ENCODE results near the gene KPNA3.

KPNA3 gene

GRCh38 chr13:49652355-49653305 lies 139.9 kb downstream of the KPNA3 start:
- H3K4me2 ChIP-seq (ENCODE audit: low read length): no peak overlapping the region
- TF ChIP-seq CTCF (IDR thresholded peaks at IDR 0.05; ENCODE audit: low read depth, low read length, poor library complexity, severe bottlenecking) (peak; percentile 46), EZH2phosphoT487 (IDR thresholded peaks at IDR 0.05; ENCODE audit: borderline replicate concordance, low read length) (no peak)
- no peak overlapping the region for H3K4me3 ChIP-seq (ENCODE audit: low read length)

GRCh38 chr13:49651570-49652354 lies 140.7 kb downstream of the KPNA3 start:
- no peaks in the 10 kb centered on the region for H3K36me3 ChIP-seq (ENCODE audit: control insufficient read depth, low read length)
- no peaks in the 10 kb centered on the region for H3K27me3 ChIP-seq (ENCODE audit: control insufficient read depth, low read length)
- H3K9me3 ChIP-seq (ENCODE audit: control insufficient read depth, insufficient read depth, low read length): no peaks in the 10 kb centered on the region
- no peaks in the 10 kb centered on the region for H3F3A ChIP-seq (ENCODE audit: control insufficient read depth, insufficient read depth)
- TF ChIP-seq EZH2phosphoT487 (IDR thresholded peaks at IDR 0.05; ENCODE audit: borderline replicate concordance, low read length): no peak
- TF ChIP-seq CTCF (IDR thresholded peaks at IDR 0.05; ENCODE audit: low read depth, low read length, poor library complexity, severe bottlenecking): no peak
- H3K4me1 ChIP-seq (ENCODE audit: control insufficient read depth, low read length): peaks cover 1% of the 10 kb centered on the region
- H3K9me2 ChIP-seq (replicated peaks; ENCODE audit: control insufficient read depth, low read length): no peaks in the 10 kb centered on the region
- no peak overlapping the region for H3K4me2 ChIP-seq (ENCODE audit: low read length)
- H3K4me3 ChIP-seq (ENCODE audit: low read length): no peak overlapping the region
- no peaks in the 10 kb centered on the region for H3K79me2 ChIP-seq (ENCODE audit: control insufficient read depth, low read length)
- H3K27ac ChIP-seq (ENCODE audit: low read depth, low read length): no peak overlapping the region
- no peaks in the 10 kb centered on the region for H4K20me1 ChIP-seq (ENCODE audit: control insufficient read depth, insufficient read depth, low read depth, low read length)

More at GRCh38 chr13:49652355-49653305, 139.9 kb downstream of the KPNA3 start:
- Histone ChIP-seq H3K27ac (ENCODE audit: low read depth, low read length) (no peak overlapping the region), H3K9me3 (ENCODE audit: control insufficient read depth, insufficient read depth, low read length) (no peaks in the 10 kb centered on the region), H3F3A (ENCODE audit: control insufficient read depth, insufficient read depth) (no peaks in the 10 kb centered on the region), H3K9me2 (replicated peaks; ENCODE audit: control insufficient read depth, low read length) (no peaks in the 10 kb centered on the region), H3K27me3 (ENCODE audit: control insufficient read depth, low read length) (no peaks in the 10 kb centered on the region), H3K36me3 (ENCODE audit: control insufficient read depth, low read length) (no peaks in the 10 kb centered on the region), H4K20me1 (ENCODE audit: control insufficient read depth, insufficient read depth, low read depth, low read length) (no peaks in the 10 kb centered on the region), H3K4me1 (ENCODE audit: control insufficient read depth, low read length) (no peaks in the 10 kb centered on the region), H3K79me2 (ENCODE audit: control insufficient read depth, low read length) (no peaks in the 10 kb centered on the region)

GRCh38 chr13:49649963-49650312 lies 142.5 kb downstream of the KPNA3 start:
- no peaks in the 10 kb centered on the region for H3K27me3 ChIP-seq (ENCODE audit: control insufficient read depth, low read length)
- H3K9me2 ChIP-seq (replicated peaks; ENCODE audit: control insufficient read depth, low read length): no peaks in the 10 kb centered on the region
- H3K4me3 ChIP-seq (ENCODE audit: low read length): no peak overlapping the region
- TF ChIP-seq CTCF (IDR thresholded peaks at IDR 0.05; ENCODE audit: low read depth, low read length, poor library complexity, severe bottlenecking) (no peak), EZH2phosphoT487 (IDR thresholded peaks at IDR 0.05; ENCODE audit: borderline replicate concordance, low read length) (no peak)
- no peaks in the 10 kb centered on the region for H3K79me2 ChIP-seq (ENCODE audit: control insufficient read depth, low read length)
- H3K36me3 ChIP-seq (ENCODE audit: control insufficient read depth, low read length): no peaks in the 10 kb centered on the region
- H3K27ac ChIP-seq (ENCODE audit: low read depth, low read length): no peak overlapping the region
- H3K9me3 ChIP-seq (ENCODE audit: control insufficient read depth, insufficient read depth, low read length): no peaks in the 10 kb centered on the region
- H3F3A ChIP-seq (ENCODE audit: control insufficient read depth, insufficient read depth): no peaks in the 10 kb centered on the region
- no peak overlapping the region for H3K4me2 ChIP-seq (ENCODE audit: low read length)
- peaks cover 20% of the 10 kb centered on the region for H3K4me1 ChIP-seq (ENCODE audit: control insufficient read depth, low read length)
- H4K20me1 ChIP-seq (ENCODE audit: control insufficient read depth, insufficient read depth, low read depth, low read length): no peaks in the 10 kb centered on the region
